Fibroblast of gingiva (primary cell): ENCODE results near the gene FAAP100.

Experiments
- DNase-seq: peaks from one replicate; pipeline ENCODE4 v3.0.0-alpha.2; 2011; ENCODE audit warnings: low read depth

The FAAP100 gene

GRCh38 chr17:81511804-81512561, 40.2 kb downstream of the FAAP100 start:
- DNase-seq, result no peak

- DNase-seq, result no peak
Measured at GRCh38 chr17:81511554-81511803, 40.7 kb downstream of the FAAP100 start.

- DNase-seq, result no peak
Measured at GRCh38 chr17:81510785-81511553, 41.2 kb downstream of the FAAP100 start.

GRCh38 chr17:81509972-81510784, 42.0 kb downstream of the FAAP100 start:
- DNase-seq, result no peak

- no peak for DNase-seq
Measured at GRCh38 chr17:81509207-81509971, 42.8 kb downstream of the FAAP100 start.

GRCh38 chr17:81508639-81509206, 43.4 kb downstream of the FAAP100 start:
- DNase-seq, result peak; percentile 73

GRCh38 chr17:81503619-81504018, 48.5 kb downstream of the FAAP100 start:
- no peak for DNase-seq

- DNase-seq, result no peak
Measured at GRCh38 chr17:81502471-81503017, 49.6 kb downstream of the FAAP100 start.

GRCh38 chr17:81500047-81500446, 52.1 kb downstream of the FAAP100 start:
- no peak for DNase-seq

GRCh38 chr17:81499601-81499970, 52.6 kb downstream of the FAAP100 start:
- no peak for DNase-seq

GRCh38 chr17:81498953-81499600, 53.1 kb downstream of the FAAP100 start:
- no peak for DNase-seq

GRCh38 chr17:81494626-81495377, 57.4 kb downstream of the FAAP100 start:
- no peak for DNase-seq

- DNase-seq, result no peak
Measured at GRCh38 chr17:81493198-81494038, 58.7 kb downstream of the FAAP100 start.

GRCh38 chr17:81492706-81493105, 59.4 kb downstream of the FAAP100 start:
- no peak for DNase-seq

- DNase-seq, result no peak
Measured at GRCh38 chr17:81492202-81492601, 60.0 kb downstream of the FAAP100 start.

- no peak for DNase-seq
Measured at GRCh38 chr17:81491761-81492160, 60.4 kb downstream of the FAAP100 start.

GRCh38 chr17:81491181-81491581, 61.0 kb downstream of the FAAP100 start:
- DNase-seq, result no peak

- DNase-seq, result no peak
Measured at GRCh38 chr17:81489998-81490992, 61.9 kb downstream of the FAAP100 start.
